ENCODE measurements around the gene KDM4B.

KDM4B gene

GRCh38 chr19:5066768-5067167 is 97.9 kb downstream of the KDM4B start:
- POLR2A ChIA-PET, result no interaction called here

DNA sequence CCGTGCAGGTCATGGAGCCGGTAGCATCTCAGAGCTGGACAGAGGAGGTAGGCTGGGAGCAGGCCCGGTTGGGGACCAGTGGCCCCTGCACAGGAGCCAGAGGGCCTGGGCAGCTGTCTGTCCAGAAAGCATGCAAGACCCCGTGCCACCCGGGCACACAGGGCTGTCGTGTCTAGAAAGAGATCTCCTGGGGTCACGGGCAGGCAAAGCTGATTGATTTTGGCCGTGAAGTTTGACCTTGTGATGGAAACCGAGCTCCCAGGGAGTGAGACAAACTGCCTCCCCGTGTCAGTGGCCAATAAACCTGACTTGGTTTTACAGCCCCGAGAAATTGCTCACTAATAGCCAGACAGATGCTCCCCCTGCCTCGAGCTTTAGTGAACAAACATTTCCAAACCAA is 98.8 kb downstream of the KDM4B start:
- no peak for DNase-seq (ENCODE audit: extremely low spot score)
- ChIA-PET POLR2A (no interaction called here), CTCF (interaction anchor here (0.6 kb wide), 1 partner anchor 29 kb away, joined by 3 read pairs; no protein-coding TSS in a partner anchor)
- TF ChIP-seq ZNF384 (IDR thresholded peaks at IDR 0.05) (no peak), ELF4 (IDR thresholded peaks at IDR 0.05) (no peak), ARNT (IDR thresholded peaks at IDR 0.05) (no peak), L3MBTL2 (conservative IDR thresholded peaks at IDR 0.05) (no peak), FOXA1 (IDR thresholded peaks at IDR 0.05) (no peak), LEF1 (IDR thresholded peaks at IDR 0.05; ENCODE audit: borderline replicate concordance) (no peak), TARDBP (IDR thresholded peaks at IDR 0.05) (no peak), SP1 (IDR thresholded peaks at IDR 0.05) (no peak), HDGF (IDR thresholded peaks at IDR 0.05; ENCODE audit: borderline replicate concordance) (no peak), NFRKB (IDR thresholded peaks at IDR 0.05) (no peak), FOXK2 (IDR thresholded peaks at IDR 0.05) (no peak)

More at GRCh38 chr19:5066768-5067167, 97.9 kb downstream of the KDM4B start:
- DNase-seq (ENCODE audit: extremely low spot score), result no peak
- TF ChIP-seq NFRKB (IDR thresholded peaks at IDR 0.05), result no peak
- no peak for TF ChIP-seq FOXK2 (IDR thresholded peaks at IDR 0.05)
- no peak for TF ChIP-seq HDGF (IDR thresholded peaks at IDR 0.05; ENCODE audit: borderline replicate concordance)
- no peak for TF ChIP-seq ZNF384 (IDR thresholded peaks at IDR 0.05)
- TF ChIP-seq FOXM1 (IDR thresholded peaks at IDR 0.05; ENCODE audit: borderline replicate concordance), result no peak
- TF ChIP-seq ELF4 (IDR thresholded peaks at IDR 0.05), result no peak
- TF ChIP-seq SUZ12 (IDR thresholded peaks at IDR 0.05), result no peak
- no peak for TF ChIP-seq BHLHE40 (IDR thresholded peaks at IDR 0.05; ENCODE audit: borderline replicate concordance)
- TF ChIP-seq SP1 (IDR thresholded peaks at IDR 0.05), result no peak
- no peak for TF ChIP-seq FOXA1 (IDR thresholded peaks at IDR 0.05)
- no peak for TF ChIP-seq CTBP1 (IDR thresholded peaks at IDR 0.05; ENCODE audit: borderline replicate concordance)
- TF ChIP-seq, protein P1, sequence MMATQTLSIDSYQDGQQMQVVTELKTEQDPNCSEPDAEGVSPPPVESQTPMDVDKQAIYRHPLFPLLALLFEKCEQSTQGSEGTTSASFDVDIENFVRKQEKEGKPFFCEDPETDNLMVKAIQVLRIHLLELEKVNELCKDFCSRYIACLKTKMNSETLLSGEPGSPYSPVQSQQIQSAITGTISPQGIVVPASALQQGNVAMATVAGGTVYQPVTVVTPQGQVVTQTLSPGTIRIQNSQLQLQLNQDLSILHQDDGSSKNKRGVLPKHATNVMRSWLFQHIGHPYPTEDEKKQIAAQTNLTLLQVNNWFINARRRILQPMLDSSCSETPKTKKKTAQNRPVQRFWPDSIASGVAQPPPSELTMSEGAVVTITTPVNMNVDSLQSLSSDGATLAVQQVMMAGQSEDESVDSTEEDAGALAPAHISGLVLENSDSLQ (IDR thresholded peaks at IDR 0.05), result no peak
- CTCF ChIA-PET, result no interaction called here

DNA sequence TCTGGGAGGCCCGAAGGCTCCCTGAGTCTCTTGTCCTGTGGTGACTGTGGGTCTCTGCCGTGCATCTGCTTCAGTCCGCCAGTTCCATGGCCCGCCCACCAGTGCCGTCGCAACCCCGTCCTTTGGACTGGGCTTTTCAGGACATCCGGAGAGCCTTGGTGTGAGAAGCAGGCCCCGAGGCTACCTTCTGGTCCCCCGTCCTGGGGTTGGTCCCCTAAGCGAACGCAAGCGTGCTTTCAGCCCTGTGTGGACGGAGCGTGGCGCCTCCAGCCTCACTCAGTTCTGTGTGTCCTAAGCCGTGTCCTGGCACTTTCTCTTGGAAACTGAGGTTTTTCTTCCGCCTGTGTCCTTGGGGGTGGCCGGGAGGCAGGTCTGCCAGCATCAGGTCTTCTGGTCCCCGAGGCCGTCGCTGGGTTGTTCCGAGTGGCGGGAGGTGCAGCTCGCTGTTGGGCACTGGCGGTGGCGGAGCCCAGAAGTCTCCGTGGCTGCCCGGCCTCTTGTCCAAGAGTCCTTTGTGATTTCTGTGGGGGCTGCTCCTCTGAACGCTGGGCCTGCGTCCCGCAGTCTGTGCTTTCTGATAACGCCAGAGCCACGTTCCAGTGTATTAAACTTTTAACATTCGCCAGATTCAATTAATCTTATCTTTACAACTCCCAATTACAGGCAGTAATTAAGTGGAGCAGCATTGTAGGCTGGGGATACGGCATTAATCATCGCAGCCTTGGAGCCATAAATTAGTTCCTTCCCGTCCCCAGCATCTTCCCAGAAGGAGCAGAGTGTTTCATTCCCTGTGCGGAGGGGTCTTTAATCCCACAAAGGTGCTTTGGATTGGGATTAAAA is 99.5 kb downstream of the KDM4B start:
- ChIA-PET POLR2A (no interaction called here), CTCF (no interaction called here)
- TF ChIP-seq ZNF384 (IDR thresholded peaks at IDR 0.05), result no peak
- TF ChIP-seq BHLHE40 (IDR thresholded peaks at IDR 0.05; ENCODE audit: borderline replicate concordance), result no peak
- no peak for TF ChIP-seq ELF4 (IDR thresholded peaks at IDR 0.05)
- TF ChIP-seq, protein P1 (IDR thresholded peaks at IDR 0.05), result no peak
- TF ChIP-seq L3MBTL2 (conservative IDR thresholded peaks at IDR 0.05), result no peak
- TF ChIP-seq FOXM1 (IDR thresholded peaks at IDR 0.05; ENCODE audit: borderline replicate concordance), result no peak
- no peak for TF ChIP-seq SUZ12 (IDR thresholded peaks at IDR 0.05)
- no peak for TF ChIP-seq TARDBP (IDR thresholded peaks at IDR 0.05)
- TF ChIP-seq LEF1 (IDR thresholded peaks at IDR 0.05; ENCODE audit: borderline replicate concordance), result no peak
- TF ChIP-seq FOXA1 (IDR thresholded peaks at IDR 0.05), result no peak
- no peak for DNase-seq (ENCODE audit: extremely low spot score)

GRCh38 chr19:5070331-5070730 is 101.4 kb downstream of the KDM4B start:
- ChIA-PET CTCF (interaction anchor here (1.1 kb wide), 1 partner anchor 39 kb away, joined by 3 read pairs; no protein-coding TSS in a partner anchor), POLR2A (no interaction called here)
- TF ChIP-seq, protein P1 (IDR thresholded peaks at IDR 0.05), result no peak
- TF ChIP-seq L3MBTL2 (conservative IDR thresholded peaks at IDR 0.05), result no peak
- no peak for TF ChIP-seq BHLHE40 (IDR thresholded peaks at IDR 0.05; ENCODE audit: borderline replicate concordance)
- TF ChIP-seq SUZ12 (IDR thresholded peaks at IDR 0.05), result no peak
- TF ChIP-seq HDGF (IDR thresholded peaks at IDR 0.05; ENCODE audit: borderline replicate concordance), result no peak
- DNase-seq (ENCODE audit: extremely low spot score), result no peak

GRCh38 chr19:5070930-5071329 is 102.0 kb downstream of the KDM4B start:
- CTCF ChIA-PET, result interaction anchor here (1.1 kb wide), 1 partner anchor 40 kb away, joined by 3 read pairs; no protein-coding TSS in a partner anchor
- no peak for TF ChIP-seq ELF4 (IDR thresholded peaks at IDR 0.05)
- TF ChIP-seq TARDBP (IDR thresholded peaks at IDR 0.05), result no peak
- no peak for TF ChIP-seq FOXK2 (IDR thresholded peaks at IDR 0.05)
- POLR2A ChIA-PET, result no interaction called here
- DNase-seq (ENCODE audit: extremely low spot score), result no peak

DNA sequence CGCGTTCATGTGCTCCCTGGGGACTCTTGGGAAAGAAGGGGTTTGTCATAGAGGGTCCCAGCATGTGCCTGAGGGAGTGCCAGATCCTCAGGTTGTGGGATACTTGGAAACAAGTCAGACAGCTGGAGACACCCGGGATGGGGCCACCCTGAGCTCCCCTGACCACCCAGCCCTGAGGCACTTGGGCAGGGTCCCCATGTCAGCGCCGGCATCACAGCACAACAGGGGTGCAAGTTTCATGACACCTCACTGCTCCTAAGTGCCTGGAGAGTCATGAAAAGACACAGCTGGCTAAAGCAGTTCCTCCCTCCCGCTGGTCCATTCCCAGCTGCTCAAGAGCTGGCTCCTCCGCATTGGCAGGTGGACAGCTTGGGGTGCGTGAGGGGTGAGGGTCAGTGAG is 102.7 kb downstream of the KDM4B start:
- CTCF ChIA-PET, result no interaction called here
- no peak for DNase-seq (ENCODE audit: extremely low spot score)
- no peak for TF ChIP-seq FOXK2 (IDR thresholded peaks at IDR 0.05)
- no peak for TF ChIP-seq SP1 (IDR thresholded peaks at IDR 0.05)
- no peak for TF ChIP-seq FOXA1 (IDR thresholded peaks at IDR 0.05)
- no peak for TF ChIP-seq LEF1 (IDR thresholded peaks at IDR 0.05; ENCODE audit: borderline replicate concordance)
- no peak for TF ChIP-seq CTBP1 (IDR thresholded peaks at IDR 0.05; ENCODE audit: borderline replicate concordance)
- TF ChIP-seq NFRKB (IDR thresholded peaks at IDR 0.05), result no peak
- TF ChIP-seq SUZ12 (IDR thresholded peaks at IDR 0.05), result no peak
- POLR2A ChIA-PET, result no interaction called here

GRCh38 chr19:5072115-5072514 is 103.2 kb downstream of the KDM4B start:
- no peak for DNase-seq (ENCODE audit: extremely low spot score)
- CTCF ChIA-PET, result no interaction called here
- POLR2A ChIA-PET, result no interaction called here
- TF ChIP-seq ARNT (IDR thresholded peaks at IDR 0.05), result no peak
- no peak for TF ChIP-seq L3MBTL2 (conservative IDR thresholded peaks at IDR 0.05)
- TF ChIP-seq HDGF (IDR thresholded peaks at IDR 0.05; ENCODE audit: borderline replicate concordance), result no peak
- TF ChIP-seq LEF1 (IDR thresholded peaks at IDR 0.05; ENCODE audit: borderline replicate concordance), result no peak
- TF ChIP-seq NFRKB (IDR thresholded peaks at IDR 0.05), result no peak
- no peak for TF ChIP-seq SUZ12 (IDR thresholded peaks at IDR 0.05)
- TF ChIP-seq, protein P1 (IDR thresholded peaks at IDR 0.05), result no peak
- TF ChIP-seq ZNF384 (IDR thresholded peaks at IDR 0.05), result no peak
- no peak for TF ChIP-seq SP1 (IDR thresholded peaks at IDR 0.05)
- no peak for TF ChIP-seq ELF4 (IDR thresholded peaks at IDR 0.05)
- TF ChIP-seq FOXM1 (IDR thresholded peaks at IDR 0.05; ENCODE audit: borderline replicate concordance), result no peak
- no peak for TF ChIP-seq FOXK2 (IDR thresholded peaks at IDR 0.05)
- no peak for TF ChIP-seq FOXA1 (IDR thresholded peaks at IDR 0.05)
- no peak for TF ChIP-seq BHLHE40 (IDR thresholded peaks at IDR 0.05; ENCODE audit: borderline replicate concordance)
- no peak for TF ChIP-seq TARDBP (IDR thresholded peaks at IDR 0.05)
- TF ChIP-seq CTBP1 (IDR thresholded peaks at IDR 0.05; ENCODE audit: borderline replicate concordance), result no peak
